ENCODE data around the gene PHACTR2. TPM values are rescaled to one million over a fixed set of nuclear protein-coding genes. Genes with fewer than 3 reads are reported as not detected.

Gene PHACTR2
- total RNA-seq, 1 experiment from 2014 or later: 20.7 TPM

DNA sequence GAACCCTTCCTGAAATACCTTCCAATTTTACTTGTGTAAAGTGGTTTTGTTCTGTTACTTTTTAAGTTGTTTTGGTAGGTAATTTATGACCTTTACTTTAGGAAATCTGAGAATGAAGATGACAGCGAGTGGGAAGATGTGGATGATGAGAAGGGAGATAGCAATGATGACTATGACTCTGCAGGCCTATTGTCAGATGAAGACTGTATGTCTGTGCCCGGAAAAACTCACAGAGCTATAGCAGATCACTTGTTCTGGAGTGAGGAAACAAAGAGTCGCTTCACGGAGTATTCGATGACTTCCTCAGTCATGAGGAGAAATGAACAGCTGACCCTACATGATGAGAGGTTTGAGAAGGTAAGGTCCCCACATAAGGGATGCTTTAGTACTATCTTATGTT, 179.9 kb downstream of the PHACTR2 start:
- TF ChIP-seq, protein P1, sequence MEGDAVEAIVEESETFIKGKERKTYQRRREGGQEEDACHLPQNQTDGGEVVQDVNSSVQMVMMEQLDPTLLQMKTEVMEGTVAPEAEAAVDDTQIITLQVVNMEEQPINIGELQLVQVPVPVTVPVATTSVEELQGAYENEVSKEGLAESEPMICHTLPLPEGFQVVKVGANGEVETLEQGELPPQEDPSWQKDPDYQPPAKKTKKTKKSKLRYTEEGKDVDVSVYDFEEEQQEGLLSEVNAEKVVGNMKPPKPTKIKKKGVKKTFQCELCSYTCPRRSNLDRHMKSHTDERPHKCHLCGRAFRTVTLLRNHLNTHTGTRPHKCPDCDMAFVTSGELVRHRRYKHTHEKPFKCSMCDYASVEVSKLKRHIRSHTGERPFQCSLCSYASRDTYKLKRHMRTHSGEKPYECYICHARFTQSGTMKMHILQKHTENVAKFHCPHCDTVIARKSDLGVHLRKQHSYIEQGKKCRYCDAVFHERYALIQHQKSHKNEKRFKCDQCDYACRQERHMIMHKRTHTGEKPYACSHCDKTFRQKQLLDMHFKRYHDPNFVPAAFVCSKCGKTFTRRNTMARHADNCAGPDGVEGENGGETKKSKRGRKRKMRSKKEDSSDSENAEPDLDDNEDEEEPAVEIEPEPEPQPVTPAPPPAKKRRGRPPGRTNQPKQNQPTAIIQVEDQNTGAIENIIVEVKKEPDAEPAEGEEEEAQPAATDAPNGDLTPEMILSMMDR (IDR thresholded peaks at IDR 0.05; ENCODE audit: unreplicated experiment): no peak
- Mint-ChIP-seq H3K27me3 (ENCODE audit: unreplicated experiment) (no peaks in the 10 kb centered on the region), H3K27ac (ENCODE audit: unreplicated experiment) (no peak overlapping the region), H3K9me3 (ENCODE audit: low read depth, unreplicated experiment) (peaks cover 7% of the 10 kb centered on the region), H3K36me3 (ENCODE audit: insufficient read depth, unreplicated experiment) (peaks cover 13% of the 10 kb centered on the region), H3K4me3 (ENCODE audit: low read depth, unreplicated experiment) (no peak overlapping the region), H3K4me1 (ENCODE audit: low read depth, unreplicated experiment) (peaks cover 10% of the 10 kb centered on the region)
- no TSS peak for BruUV-seq (replicated peaks)
- no peak for DNase-seq
- intact Hi-C loops (cut with micrococcal nuclease; ENCODE audit: unreplicated experiment): no loop called here
- CTCF ChIA-PET: no interaction called here

GRCh38 chr6:143859891-143860660, 182.3 kb downstream of the PHACTR2 start:
- Mint-ChIP-seq H3K9me3 (ENCODE audit: low read depth, unreplicated experiment) (peaks cover 2% of the 10 kb centered on the region), H3K4me3 (ENCODE audit: low read depth, unreplicated experiment) (no peak overlapping the region), H3K4me1 (ENCODE audit: low read depth, unreplicated experiment) (no peaks in the 10 kb centered on the region), H3K27me3 (ENCODE audit: unreplicated experiment) (no peaks in the 10 kb centered on the region), H3K27ac (ENCODE audit: unreplicated experiment) (no peak overlapping the region), H3K36me3 (ENCODE audit: insufficient read depth, unreplicated experiment) (peaks cover 14% of the 10 kb centered on the region)
- no TSS peak for BruUV-seq (replicated peaks)
- intact Hi-C loops (cut with micrococcal nuclease; ENCODE audit: unreplicated experiment): no loop called here
- TF ChIP-seq, protein P1 (IDR thresholded peaks at IDR 0.05; ENCODE audit: unreplicated experiment): no peak
- no peak for DNase-seq
- CTCF ChIA-PET: no interaction called here

- DNase-seq: no peak
- Mint-ChIP-seq H3K27me3 (ENCODE audit: unreplicated experiment) (no peaks in the 10 kb centered on the region), H3K36me3 (ENCODE audit: insufficient read depth, unreplicated experiment) (peaks cover 14% of the 10 kb centered on the region), H3K4me3 (ENCODE audit: low read depth, unreplicated experiment) (no peak overlapping the region), H3K27ac (ENCODE audit: unreplicated experiment) (no peak overlapping the region), H3K4me1 (ENCODE audit: low read depth, unreplicated experiment) (no peaks in the 10 kb centered on the region), H3K9me3 (ENCODE audit: low read depth, unreplicated experiment) (no peaks in the 10 kb centered on the region)
- CTCF ChIA-PET: no interaction called here
- BruUV-seq (replicated peaks): no TSS peak
- TF ChIP-seq, protein P1 (IDR thresholded peaks at IDR 0.05; ENCODE audit: unreplicated experiment): no peak
- intact Hi-C loops (cut with micrococcal nuclease; ENCODE audit: unreplicated experiment): no loop called here
These were observed 186.0 kb downstream of the PHACTR2 start for GRCh38 chr6:143863771-143864170.

DNA sequence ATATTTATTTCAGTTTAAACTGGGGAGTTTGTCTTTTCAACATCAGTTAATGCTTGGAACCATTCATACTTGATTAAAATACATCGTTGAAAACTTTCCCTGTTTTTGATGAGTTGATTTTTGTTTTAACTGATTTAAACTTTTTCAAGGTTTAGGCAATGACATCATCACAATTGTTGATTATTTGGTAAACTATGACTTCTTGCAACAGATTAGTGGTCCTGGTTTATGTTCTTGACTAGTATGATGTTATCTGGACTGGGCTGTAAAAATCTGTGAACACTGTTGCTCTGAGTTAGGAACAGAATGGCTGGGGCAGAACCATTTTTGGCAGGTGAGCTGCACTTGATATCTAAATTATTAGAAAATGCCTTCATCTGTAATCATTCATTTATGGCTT, 186.5 kb downstream of the PHACTR2 start, which contains the start of gene ZC2HC1B:
Gene ZC2HC1B (plus strand): TSS at position 241 of the 400 bp plus-strand sequence. CDS start 66 bp downstream, at position 307.
- DNase-seq: no peak
- BruUV-seq (replicated peaks): no TSS peak
- Mint-ChIP-seq H3K4me3 (ENCODE audit: low read depth, unreplicated experiment) (no peak within 1 kb of the TSS), H3K4me1 (ENCODE audit: low read depth, unreplicated experiment) (no peaks in the 10 kb centered on the region), H3K27me3 (ENCODE audit: unreplicated experiment) (no peaks in the 10 kb centered on the region), H3K9me3 (ENCODE audit: low read depth, unreplicated experiment) (no peaks in the 10 kb centered on the region), H3K27ac (ENCODE audit: unreplicated experiment) (no peak within 1 kb of the TSS), H3K36me3 (ENCODE audit: insufficient read depth, unreplicated experiment) (peaks cover 14% of the 10 kb centered on the region)
- intact Hi-C loops (cut with micrococcal nuclease; ENCODE audit: unreplicated experiment): no loop called here
- CTCF ChIA-PET: no interaction called here
- TF ChIP-seq, protein P1 (IDR thresholded peaks at IDR 0.05; ENCODE audit: unreplicated experiment): no peak

Measured in Calu3 (cell line).